Activated CD8-positive, alpha-beta memory T cell treated with anti-CD3 and anti-CD28 coated beads, Interleukin-2, amount 50 U/mL, for 4 hours (primary cell): Measurements from ENCODE around the gene TNFRSF19.

Experiments used
- DNase-seq: peaks from one replicate; pipeline ENCODE4 v3.0.0-alpha.2; 2020

TNFRSF19 gene

GRCh38 chr13:23629566-23630272, 59.5 kb downstream of the TNFRSF19 start:
- no peak for DNase-seq

DNA sequence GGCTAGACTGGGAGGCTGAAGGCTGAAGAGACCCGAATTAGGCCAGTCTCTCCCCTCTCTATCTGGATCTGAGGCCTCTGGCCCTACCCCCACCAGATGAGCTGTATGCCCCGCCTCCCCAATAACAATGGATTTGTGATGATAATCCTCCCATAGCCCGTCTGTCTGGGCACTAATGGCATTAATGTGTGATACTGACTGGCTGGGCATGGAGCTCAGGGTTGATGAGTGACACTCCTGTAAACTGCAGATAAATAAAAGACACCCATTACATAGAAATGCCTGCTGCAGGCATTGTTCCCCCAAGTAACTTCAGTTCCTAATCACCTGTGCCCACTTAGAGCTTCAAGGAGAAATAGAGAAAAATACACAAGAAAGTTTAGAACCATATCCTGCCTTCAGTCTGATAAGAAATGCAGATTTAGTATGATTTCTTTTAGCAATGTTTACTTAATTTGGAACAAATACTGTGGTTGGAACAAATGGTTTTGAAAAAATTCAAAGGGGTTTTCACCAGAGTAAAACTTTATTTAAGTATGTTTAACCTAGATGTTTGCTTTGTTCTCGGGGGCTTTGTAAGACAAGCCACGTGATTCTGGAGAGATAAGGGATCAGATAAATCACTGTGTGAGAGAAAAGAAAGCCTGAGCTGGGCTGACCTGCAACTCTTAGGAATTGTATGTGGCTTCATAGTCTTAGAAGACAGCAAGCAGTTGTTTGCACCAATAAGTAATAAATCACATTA, 60.3 kb downstream of the TNFRSF19 start:
- no peak for DNase-seq

- no peak for DNase-seq
Measured at GRCh38 chr13:23631311-23632047, 61.3 kb downstream of the TNFRSF19 start.

- no peak for DNase-seq
Measured at GRCh38 chr13:23632048-23632582, 61.9 kb downstream of the TNFRSF19 start.

GRCh38 chr13:23632741-23633140, 62.5 kb downstream of the TNFRSF19 start:
- DNase-seq: no peak

DNA sequence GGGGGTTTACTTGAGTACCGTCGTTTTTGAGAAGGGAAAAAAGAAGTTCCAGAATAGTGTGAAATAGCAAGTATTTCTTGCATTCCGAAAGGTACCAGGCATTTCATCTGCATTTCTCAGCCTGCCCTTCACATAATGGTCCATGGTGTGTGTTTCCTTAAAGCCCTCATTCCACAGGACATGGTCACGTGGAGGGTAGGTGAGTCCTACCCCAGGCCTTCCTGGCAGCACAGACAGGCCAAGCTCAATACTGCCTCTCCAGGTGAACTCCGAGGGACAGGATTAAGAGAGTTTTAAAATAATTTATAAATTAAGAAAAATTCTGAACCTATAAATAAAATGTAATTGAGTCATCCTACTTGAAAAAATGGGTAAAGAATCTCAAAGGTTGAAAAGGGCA, 64.7 kb downstream of the TNFRSF19 start:
- DNase-seq: no peak

GRCh38 chr13:23636360-23636759, 66.1 kb downstream of the TNFRSF19 start:
- DNase-seq: no peak

- no peak for DNase-seq
Measured at GRCh38 chr13:23637829-23638228, 67.6 kb downstream of the TNFRSF19 start.

GRCh38 chr13:23639674-23640073, 69.5 kb downstream of the TNFRSF19 start:
- DNase-seq: no peak

DNA sequence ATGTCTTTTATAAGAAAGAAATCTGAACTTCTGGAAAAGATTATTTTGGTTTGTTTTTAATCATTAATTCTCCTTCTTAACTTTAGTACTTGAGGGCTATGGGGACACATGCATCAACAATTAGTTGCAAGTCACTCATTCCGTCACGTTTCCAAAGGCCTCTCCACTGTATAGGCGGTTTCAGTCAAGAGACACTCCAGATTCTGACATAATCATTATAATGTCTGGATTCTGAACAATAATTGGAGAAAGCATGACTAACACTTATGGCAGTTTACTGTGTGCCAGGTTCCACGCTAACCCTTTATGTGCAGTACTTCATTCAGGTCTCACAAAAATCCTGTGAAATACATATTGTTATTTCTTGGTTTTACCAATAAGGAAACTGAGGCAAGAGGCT, 71.9 kb downstream of the TNFRSF19 start:
- DNase-seq: no peak

DNA sequence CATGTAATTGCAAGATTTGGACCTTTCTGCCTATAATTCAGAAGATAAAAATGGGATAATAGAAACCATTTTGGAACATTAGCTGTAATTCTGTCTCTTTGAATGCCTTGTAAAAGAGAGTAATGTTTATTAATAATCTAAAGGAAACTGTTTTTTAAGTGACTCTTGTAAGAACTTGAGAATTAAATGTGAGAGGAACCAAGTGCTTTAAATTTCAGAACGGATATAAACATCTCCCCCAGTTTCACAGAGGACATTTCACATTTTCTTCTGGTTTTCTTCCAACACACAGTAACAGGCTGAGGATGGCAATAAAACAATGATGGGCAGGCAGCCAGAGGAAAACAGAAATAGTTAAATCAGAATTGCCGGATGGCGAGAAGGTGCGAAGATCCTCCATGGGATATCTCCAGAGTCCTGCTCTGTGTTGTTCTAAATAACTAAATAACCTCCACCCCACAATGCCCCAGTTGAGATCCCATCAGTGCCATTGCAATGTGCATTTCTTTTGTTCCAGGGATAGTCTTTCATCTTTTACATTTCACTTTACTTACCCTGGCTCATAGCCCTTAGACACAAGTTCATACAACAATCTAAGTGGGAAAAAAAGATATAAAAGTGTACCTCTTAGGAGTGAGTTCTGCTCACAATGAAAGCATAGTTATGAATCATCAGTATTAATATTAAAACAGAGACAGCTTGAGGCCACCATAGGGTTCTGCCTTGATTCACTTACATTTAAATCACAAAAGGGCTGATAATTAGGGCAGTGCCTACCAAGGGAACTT, 73.3 kb downstream of the TNFRSF19 start:
- DNase-seq: no peak

GRCh38 chr13:23644126-23644419, 73.9 kb downstream of the TNFRSF19 start:
- DNase-seq: no peak

DNA sequence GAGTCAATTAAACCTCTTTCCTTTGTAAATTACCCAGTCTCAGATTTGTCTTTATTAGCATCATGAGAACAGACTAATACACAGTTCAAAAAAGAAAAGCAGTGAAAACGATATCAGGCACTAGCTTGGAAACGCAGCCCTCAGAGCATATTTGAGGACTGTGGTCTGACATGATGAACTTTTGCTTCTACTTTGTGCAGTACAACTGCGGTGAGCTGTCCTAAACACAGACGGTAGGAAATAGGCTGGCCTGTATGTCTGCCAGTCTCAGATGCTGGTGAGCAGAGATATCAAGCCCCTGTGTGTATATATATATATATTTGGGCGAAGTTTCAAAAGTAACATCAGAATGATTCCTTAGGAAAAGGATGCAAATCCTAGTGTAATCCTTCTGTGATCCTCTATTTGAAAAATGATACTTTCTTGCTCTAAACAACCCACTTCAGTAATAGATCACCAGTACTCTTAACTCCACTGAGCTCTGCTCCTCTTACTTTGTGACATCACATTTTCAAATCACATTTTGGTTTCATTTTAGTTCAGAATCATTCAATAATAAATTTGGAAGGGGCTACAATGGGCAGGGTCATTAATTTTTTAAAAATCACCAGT, 74.4 kb downstream of the TNFRSF19 start:
- no peak for DNase-seq

- no peak for DNase-seq
Measured at GRCh38 chr13:23645851-23646250, 75.6 kb downstream of the TNFRSF19 start.

- no peak for DNase-seq
Measured at GRCh38 chr13:23651439-23651838, 81.2 kb downstream of the TNFRSF19 start.

DNA sequence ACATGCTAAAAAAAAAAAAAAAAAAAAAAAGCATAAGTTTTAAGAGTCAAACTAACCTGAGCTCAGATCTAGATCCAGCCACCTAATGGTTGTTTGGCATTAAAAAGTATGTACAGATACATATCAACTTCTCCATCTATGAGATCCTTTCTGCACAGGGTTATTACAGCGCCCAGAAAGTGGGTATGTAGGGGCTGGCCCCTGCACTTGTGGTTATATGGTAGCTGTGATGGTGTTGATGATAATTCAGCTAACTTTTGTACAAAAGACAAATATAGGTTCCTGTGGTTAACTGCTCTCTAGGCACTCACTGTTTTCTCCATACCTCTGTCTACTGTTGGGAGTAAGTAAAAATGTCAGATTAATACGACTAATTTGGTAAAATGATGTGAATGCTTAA, 81.7 kb downstream of the TNFRSF19 start:
- DNase-seq: no peak

- no peak for DNase-seq
Measured at GRCh38 chr13:23652909-23653726, 82.9 kb downstream of the TNFRSF19 start.

GRCh38 chr13:23654111-23655110, 84.2 kb downstream of the TNFRSF19 start:
- DNase-seq: no peak

GRCh38 chr13:23655321-23655720, 85.1 kb downstream of the TNFRSF19 start:
- no peak for DNase-seq
